GM20431 (cell line): ENCODE results near the gene USH2A.

Experiments
- in situ Hi-C: fragments of 300-500 bp; cut with MseI, MboI; formaldehyde crosslinking; loops from one replicate; pipeline ENCODE4 v1.15.0; 2020; ENCODE audit warnings: low sequenced_read_pairs; ENCODE audit not compliant: unreplicated experiment

The USH2A gene, protein sequence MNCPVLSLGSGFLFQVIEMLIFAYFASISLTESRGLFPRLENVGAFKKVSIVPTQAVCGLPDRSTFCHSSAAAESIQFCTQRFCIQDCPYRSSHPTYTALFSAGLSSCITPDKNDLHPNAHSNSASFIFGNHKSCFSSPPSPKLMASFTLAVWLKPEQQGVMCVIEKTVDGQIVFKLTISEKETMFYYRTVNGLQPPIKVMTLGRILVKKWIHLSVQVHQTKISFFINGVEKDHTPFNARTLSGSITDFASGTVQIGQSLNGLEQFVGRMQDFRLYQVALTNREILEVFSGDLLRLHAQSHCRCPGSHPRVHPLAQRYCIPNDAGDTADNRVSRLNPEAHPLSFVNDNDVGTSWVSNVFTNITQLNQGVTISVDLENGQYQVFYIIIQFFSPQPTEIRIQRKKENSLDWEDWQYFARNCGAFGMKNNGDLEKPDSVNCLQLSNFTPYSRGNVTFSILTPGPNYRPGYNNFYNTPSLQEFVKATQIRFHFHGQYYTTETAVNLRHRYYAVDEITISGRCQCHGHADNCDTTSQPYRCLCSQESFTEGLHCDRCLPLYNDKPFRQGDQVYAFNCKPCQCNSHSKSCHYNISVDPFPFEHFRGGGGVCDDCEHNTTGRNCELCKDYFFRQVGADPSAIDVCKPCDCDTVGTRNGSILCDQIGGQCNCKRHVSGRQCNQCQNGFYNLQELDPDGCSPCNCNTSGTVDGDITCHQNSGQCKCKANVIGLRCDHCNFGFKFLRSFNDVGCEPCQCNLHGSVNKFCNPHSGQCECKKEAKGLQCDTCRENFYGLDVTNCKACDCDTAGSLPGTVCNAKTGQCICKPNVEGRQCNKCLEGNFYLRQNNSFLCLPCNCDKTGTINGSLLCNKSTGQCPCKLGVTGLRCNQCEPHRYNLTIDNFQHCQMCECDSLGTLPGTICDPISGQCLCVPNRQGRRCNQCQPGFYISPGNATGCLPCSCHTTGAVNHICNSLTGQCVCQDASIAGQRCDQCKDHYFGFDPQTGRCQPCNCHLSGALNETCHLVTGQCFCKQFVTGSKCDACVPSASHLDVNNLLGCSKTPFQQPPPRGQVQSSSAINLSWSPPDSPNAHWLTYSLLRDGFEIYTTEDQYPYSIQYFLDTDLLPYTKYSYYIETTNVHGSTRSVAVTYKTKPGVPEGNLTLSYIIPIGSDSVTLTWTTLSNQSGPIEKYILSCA (N-terminal part only)

DNA sequence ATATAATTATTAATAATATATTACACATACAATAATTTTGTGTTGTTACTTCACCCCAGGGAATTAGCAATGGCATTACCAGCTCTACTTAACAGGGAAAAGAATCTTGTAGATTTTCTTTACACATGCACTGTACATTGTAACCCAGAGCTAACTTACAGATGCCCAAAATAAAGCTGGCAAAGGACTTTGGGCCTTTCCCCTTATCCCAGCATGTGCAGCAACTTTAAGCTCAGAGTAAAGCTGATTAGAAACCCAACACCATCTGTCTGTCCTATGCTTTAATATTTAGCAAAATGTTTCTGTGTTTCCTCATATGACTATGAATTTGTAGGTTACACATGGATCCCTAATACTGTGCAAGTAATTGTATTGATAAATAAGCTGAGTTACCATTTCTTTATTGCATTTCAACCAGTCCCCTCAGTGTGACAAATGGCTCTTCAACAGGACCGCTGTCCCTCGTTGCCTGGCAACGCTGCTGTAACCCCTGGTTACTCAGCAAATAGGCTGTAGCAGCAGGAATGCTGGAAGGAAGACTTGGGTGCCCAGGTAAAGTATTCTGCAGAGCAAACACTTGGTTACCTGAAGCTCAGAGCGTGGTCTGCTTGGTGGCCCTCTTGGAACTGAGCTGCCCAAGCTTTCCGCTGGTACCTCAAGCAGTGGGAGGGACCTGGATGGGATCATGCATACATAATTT is at the start of gene USH2A:
Gene USH2A, minus strand, starts transcription at position 628 of the 700 bp plus-strand sequence. CDS start 1,112 bp downstream, outside the sequence.
- in situ Hi-C loops, result no loop called here

DNA sequence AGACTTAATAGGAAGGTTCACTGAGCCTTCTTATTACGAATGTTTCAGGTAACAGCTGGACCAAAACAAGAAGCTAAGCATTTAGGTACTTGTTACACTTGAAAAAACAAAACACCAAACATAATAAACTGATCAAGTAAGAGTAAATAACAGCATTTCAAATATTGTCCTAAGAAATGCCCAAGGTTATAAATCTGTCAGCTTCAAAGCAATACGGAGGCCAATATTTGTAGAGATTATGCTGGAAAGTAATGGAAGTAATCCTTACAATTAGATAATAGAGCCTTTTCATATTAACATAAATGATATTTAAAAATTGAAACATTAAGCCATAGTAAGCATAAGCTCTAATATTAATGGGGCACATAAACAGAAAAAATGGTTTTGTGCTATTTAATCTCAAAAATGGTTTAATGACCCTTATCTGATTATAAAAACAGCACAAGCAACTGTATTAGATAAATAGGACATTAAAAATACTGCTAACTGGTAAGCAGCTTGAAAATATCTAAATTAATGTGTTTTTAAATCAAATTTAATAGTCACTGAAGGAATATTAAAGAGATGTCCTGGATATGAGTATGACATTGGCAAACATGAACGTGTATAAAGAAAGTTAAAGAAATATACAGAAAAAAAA is 43.0 kb upstream of the USH2A start:
- in situ Hi-C loops, result no loop called here

DNA sequence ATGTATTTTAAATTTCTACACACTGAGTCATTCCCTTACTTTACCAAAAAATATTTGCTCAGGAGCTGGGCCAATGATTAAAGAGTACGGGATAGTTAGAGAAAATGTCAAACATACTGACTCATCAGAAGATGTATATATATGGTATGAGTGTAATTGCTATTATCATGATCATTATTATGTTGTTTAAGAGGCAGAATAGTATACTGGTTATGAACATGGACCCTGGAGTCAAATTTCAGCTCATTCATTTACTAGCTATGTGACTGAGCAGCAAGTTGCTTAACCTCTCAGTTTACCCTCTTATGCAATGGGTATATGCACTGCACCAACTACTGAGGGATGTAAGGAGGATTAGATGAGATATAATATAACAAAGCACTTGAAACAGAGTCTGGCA is 41.2 kb upstream of the USH2A start:
- in situ Hi-C loops, result no loop called here

DNA sequence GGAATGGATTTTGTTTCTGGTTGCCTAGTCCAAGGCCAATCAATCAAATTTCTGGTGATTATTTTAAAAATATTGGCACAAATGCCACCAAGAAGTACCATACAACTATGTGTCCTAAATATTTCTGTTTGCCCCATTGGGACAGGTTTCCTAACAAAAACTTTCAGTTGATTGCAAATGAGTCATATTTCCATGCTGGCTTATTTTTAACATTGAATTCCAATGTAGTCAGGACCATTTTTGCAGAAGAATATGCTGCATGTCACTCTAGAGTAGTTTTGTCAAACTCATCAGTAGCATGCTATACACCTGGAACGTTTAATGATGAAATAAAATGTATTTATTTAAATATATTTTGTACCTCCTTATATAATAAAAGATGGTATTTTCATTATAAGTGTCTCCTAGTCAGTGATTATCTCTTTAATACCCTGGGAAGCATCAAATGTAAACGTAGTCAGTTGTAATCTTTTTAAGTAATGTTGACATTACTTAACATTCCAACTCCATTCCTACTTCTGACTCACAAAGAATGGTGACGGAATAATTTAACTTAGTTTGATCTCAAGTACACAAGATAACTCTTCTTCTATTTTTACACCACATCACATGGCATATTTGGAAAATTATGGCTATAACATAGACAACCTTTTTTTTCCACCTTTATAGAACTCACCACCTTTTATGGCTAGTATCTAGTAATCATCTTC is 39.0 kb upstream of the USH2A start:
- in situ Hi-C loops, result no loop called here

DNA sequence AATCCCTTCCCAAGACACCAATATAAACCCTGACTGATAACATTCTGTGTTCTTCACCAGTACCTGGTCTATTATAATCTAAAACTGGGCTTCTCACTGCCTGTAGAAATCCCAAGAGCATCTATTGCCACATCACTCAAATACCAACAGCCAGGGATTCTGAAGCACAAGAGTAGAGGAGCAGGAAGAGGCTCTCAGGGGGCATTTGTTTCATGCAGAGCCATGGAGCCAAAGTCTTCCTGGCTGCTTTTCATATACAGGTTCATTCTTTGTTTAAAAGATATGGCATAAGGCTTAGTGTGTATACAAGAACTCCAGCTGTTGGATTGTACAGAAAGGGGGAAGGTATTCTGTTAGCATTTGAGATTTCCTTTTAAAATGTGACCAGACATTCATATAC is 38.2 kb upstream of the USH2A start:
- in situ Hi-C loops, result no loop called here

DNA sequence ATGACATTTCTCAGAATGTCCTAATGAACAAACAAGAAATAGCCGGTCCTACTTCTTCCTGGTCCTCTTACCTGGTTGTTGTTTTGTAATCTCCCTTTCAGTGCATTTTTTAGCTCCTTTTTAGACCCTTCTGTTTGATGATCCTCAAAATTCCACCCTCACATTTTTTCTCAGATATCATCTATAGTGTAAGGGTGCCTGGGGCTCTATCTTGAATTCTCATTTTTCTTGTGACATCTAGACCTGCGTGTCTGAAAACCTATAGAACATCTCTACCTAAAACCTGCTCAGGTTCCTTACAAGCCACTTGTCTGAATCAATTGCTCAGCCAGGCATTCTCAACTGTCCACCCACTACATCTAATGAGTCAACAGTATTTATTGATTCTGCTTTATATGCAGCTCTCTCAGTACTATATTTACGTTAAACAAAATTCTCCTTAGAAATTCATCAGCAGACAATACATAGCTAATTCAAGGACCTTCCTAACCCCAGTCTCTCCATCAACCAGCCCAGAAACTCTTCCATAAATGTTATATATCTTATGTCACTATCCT is 36.5 kb upstream of the USH2A start:
- in situ Hi-C loops, result no loop called here

DNA sequence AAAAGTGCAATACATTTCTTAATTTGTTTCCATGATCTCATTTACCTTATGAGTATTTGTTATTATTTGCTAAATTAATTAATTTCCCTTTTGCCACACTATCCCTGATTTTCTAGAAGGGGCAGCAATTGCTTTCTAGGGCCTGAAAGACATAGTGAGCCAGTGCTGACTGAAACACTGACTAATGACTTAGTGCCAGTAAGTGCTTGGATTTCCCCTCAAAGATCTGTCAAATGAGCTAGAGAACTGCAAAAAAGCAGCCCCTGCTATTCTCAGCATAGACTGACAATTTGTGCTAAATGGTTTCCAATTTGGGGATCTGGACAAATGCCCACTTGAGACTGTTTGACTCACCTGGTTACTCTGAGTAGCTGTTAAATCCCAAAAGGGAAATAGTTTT is 35.6 kb upstream of the USH2A start:
- in situ Hi-C loops, result no loop called here

DNA sequence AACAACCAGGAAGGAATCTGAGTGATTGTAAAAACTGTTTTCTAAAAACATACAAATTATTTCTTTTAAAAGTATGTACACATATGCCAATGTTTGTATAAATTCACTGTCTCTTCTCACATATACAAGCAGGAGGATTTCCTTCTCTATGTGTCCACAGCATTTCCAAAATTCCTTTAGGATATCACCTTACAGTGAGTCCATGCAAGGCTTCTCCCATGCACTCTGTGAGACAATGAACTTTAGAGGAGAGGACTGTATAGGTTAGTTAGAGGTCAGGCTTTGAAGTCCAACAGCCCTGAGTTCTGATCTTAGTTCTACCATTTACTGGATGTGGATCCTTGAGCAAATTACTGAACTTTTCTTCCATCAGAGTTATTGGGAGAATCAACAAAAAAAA is 34.1 kb upstream of the USH2A start:
- in situ Hi-C loops, result no loop called here

DNA sequence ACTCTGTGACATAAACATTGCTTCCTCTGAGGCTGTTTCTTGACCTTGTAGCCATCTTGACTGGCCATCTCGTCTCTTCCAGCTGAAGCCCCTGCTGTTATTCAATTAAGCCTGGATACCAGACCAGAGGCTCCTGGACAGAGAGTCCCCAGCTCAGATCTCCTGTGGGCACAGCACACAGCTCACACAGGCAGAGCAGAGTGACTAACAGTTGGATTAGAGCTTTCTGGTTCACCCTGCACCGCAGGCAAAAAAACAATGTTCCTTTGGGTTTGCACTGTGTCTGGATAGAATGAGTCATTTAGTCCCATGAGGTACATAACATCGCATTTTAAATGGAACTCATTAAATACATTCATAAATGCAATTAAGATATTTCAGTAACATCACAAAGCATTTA is 33.4 kb upstream of the USH2A start:
- in situ Hi-C loops, result no loop called here

DNA sequence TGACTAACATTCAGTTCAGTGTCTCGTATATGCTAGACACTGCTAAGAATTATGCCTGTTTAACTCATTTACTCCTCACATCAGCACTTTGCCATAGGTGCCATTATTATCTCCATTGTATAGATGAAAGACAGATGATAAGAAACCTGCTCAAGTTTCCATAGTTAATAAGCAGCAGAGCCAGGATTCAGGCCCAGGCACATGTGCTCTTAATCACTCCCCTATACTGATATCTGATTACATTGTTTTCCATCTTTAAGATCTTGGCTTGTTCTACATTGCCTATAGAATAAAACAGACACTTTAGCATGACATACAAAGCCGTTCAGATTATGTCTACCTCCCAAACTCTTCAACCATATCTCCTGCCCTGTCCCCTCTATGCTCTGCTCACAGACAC is 30.5 kb upstream of the USH2A start:
- in situ Hi-C loops, result no loop called here

DNA sequence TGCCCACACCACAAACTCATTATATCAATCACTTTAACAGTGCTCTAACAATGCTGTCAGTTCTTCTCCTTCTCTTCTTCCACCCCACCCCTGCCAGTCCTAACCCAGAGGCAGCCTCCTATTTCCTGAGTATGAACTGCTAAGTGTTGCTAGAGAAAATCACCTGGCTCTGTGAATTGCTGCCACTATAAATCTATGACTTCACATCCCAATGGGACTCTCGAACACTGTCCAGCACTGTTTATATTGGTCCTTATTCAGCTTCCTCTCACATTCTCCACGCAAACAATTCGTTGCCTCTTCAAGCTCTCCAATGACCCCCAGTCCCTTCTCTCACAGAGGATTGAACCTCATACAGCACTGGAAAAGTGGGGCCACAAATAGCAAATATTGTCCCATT is 27.0 kb upstream of the USH2A start:
- in situ Hi-C loops, result no loop called here

DNA sequence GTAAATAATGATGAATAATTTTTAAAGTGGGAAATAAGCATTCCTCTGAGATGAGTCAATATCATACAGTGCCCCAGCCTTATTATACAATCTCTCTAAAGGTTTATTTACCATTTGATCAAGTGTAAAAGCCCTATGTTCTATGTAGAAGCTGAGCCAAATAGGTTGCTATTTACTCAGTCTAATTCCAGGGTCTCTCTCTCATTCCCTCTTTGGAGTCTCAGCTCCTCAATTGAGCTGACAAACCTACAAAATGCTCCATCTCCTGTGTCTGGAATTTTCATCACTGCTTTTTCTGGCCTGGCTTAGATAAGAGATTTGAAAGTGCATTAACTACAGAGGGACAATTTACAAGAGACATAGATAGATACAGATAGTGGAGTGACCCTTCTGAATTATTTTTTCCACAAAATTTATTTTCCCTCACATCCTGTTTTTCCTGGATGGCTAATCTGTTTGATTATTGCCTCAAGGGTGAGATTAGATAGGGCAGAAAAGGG is 24.8 kb upstream of the USH2A start:
- in situ Hi-C loops, result no loop called here

DNA sequence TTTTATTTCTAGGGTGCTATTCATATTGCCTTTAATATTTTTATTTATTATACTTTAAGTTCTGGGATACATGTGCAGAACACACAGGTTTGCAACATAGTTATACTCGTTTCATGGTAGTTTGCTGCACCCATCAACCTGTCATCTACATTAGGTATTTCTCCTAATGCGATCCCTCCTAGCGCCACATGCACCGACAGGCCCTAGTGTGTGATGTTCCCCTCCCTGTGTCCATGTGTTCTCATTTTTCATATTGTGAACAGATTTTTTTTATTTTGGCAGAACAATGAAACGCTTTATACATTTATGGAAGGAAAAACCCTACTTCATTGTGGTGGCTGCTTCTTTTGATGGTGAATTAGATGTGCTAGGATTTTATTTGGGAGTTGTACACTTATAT is 14.4 kb upstream of the USH2A start:
- in situ Hi-C loops, result no loop called here

DNA sequence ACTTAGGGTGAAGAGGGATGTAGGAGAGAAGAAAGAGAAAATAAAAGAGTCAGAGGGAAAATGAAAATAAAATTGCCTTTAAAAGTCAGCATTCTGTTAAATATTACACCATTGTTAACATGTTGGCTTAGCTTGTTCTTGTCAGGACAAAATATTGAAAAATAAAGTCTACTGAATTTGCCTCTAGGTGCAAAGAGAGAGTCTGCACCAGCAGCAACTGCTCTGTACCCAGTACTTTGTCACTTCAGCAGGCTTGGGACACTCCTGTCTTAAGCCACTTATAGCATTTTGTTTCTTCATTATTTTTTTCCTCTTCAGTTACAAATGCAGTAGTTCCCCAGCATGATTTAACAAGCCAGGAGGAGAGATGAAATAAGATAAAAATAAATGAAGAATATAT is 11.0 kb upstream of the USH2A start:
- in situ Hi-C loops, result no loop called here

DNA sequence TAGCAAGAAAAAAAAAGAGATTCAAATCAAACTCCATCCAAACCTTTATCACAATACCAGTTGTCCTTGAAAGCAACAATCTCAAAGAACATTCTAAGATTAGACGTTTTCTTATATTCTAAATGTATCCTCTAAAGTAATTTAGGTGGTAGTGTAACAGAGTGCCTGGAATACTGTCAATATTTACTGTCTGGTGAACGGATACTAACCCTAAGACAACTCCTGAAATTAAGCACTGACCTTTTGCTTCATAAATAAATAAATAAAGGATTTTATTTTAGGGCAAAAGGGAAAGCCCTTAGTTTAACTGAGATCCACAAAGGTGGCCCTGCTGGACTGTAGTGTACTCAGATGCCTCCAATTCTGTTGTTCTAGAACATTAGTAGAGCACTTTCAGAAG is 9.9 kb upstream of the USH2A start:
- in situ Hi-C loops, result no loop called here

DNA sequence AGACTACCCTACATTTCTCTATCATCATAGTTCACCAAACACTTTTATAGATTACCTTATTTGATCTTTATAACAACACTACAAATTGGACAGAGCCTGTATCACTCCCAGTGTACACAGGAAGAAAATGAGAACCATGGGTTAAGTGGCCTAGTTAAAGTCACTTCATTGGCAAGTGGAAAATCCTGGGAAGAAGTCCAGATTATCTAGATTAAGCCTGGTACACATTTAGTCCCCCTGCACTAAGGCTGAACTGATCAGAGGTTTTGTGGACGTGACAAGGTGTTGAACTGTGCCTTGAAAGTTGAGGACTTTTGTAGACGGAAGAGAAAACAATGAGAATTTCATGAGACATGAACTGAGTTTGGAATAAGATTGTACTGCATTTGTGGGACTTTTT is 7.5 kb upstream of the USH2A start:
- in situ Hi-C loops, result no loop called here

DNA sequence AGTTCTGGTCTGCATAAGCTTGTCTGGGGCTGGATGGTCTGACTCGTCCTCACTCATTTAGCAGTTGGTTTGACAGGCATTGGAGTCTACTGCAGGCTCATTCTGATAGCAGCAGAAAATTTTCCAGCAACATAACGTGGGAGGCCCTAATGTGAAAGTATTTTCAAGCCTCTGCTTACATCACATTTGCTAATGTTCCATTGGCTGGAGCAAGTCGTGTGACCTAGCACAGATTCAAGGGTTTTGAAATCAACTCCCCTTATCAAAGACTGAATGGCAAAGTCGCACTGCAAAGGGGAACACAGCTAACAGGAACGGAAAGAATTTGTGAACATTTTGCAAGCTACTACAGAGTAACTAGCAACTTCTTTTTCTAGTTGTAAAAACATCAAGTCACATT is 2.3 kb upstream of the USH2A start:
- in situ Hi-C loops, result no loop called here

DNA sequence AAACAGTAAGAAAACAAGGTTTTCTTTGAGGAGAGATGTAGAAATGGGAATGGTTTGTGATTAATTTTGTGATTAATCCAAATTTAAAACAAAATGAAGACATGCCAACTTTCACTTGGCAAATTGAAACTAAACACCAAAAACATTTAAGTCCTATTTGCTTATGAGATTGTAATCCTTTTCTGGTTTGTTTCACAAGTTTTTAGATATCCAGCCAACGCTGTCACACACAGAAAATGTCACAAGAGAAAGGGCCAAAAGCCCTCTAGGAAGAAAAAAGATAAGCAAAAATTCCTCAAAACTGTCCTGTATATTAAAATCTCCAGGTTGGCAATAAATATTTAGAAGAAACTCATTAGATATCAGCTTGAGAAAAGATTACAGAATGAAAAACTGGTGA is 2.5 kb downstream of the USH2A start:
- in situ Hi-C loops, result no loop called here

DNA sequence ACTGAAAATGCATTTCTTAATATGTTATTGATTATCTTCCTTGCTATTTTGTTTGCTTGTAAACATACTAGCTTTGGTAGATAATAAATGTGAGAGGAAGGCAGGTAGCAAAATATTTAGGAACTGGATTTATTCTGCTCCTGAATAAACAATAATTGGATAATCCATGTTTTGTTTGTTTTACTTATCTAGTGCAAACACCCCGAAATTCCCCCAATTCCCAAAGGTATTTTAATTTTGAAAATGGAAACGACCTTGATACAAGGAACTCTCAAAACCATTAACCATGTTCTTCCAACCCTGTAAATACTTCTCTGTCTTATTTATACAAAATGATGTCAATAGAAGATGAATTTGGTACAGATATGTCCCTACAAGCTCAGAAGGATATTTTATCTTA is 3.0 kb downstream of the USH2A start:
- in situ Hi-C loops, result no loop called here
